Stimulated activated naive CD8-positive, alpha-beta T cell treated with anti-CD3 and anti-CD28 coated beads, Interleukin-15, Interleukin-2, amounts not matched to agents 100 U/mL and 50 U/mL, for 24 hours (primary cell): ENCODE measurements around the gene OR8G5.
"Not testable (repeated sequence)": the region's sequence is repeated elsewhere in the genome, so short reads cannot be mapped to it uniquely, and the experiment has no call there.

Source experiments
- ATAC-seq: fragments of 150-1000 bp; cut with Tn5 transposase; one replicate; pipeline ENCODE4 v1.10.0; 2021
- DNase-seq: peaks from one replicate; pipeline ENCODE4 v3.0.0; 2021

Gene OR8G5, protein sequence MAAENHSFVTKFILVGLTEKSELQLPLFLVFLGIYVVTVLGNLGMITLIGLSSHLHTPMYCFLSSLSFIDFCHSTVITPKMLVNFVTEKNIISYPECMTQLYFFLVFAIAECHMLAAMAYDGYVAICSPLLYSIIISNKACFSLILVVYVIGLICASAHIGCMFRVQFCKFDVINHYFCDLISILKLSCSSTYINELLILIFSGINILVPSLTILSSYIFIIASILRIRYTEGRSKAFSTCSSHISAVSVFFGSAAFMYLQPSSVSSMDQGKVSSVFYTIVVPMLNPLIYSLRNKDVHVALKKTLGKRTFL

GRCh38 chr11:124256076-124256475, at the start of gene OR8G5:
Gene OR8G5 (plus strand): TSS chr11:124256376. CDS start chr11:124264932, 8,556 bp downstream.
- no peak for ATAC-seq

GRCh38 chr11:124207102-124207792, 48.9 kb upstream of the OR8G5 start:
- ATAC-seq = no peak
- no peak for DNase-seq

More at GRCh38 chr11:124256076-124256475, at the start of gene OR8G5:
- DNase-seq = no peak

DNA sequence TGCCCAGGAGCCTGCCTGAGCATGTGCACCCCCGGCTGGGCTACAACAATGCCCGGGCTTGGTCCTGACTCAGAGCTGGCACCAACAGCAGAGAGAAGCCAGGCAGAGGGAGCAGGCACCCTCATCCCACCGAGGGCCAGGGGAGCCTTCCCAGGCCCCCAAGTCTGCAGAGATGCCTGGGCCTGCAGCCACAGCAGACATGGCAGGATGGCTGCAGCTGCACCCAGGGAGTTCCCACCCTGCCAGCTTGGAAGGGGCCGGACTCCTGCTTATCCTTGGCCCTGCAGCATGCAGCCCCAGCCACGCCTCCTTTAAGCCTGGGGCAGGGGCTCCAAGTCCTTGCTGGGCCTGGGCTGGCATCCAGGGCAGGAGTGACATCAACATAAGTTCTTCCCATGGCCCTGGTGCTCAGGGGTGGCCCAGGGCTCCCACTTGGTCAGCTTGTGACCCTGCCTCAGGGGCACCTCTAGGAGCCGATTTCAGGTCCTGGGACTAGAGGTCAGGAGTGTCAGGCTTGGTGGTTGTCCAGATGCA, 46.3 kb upstream of the OR8G5 start:
- no peak for DNase-seq
- no peak for ATAC-seq

GRCh38 chr11:124210421-124210820, 45.8 kb upstream of the OR8G5 start:
- ATAC-seq = no peak

DNA sequence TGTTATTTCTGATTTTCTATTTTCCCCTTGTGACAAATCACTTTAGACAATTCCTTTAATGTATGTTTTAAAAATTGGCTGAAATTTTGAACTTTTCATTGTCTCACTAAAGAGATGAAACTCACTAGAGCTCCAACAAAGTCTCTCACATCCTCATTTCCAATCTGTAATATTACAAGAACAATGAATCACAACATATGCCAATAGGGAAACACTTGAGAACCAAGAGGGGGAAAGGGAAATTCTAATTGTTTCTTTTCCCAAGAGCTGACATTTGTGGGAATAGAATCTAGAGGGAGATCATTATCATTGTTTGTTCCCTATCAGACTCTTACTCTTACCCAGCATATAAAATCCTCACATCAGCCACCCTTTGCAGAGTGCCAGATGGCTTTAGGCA, 44.9 kb upstream of the OR8G5 start:
- no peak for DNase-seq
- ATAC-seq = no peak

More at GRCh38 chr11:124210421-124210820, 45.8 kb upstream of the OR8G5 start:
- no peak for DNase-seq

GRCh38 chr11:124214027-124214426, 42.1 kb upstream of the OR8G5 start:
- DNase-seq (no peak), ATAC-seq (no peak)

DNA sequence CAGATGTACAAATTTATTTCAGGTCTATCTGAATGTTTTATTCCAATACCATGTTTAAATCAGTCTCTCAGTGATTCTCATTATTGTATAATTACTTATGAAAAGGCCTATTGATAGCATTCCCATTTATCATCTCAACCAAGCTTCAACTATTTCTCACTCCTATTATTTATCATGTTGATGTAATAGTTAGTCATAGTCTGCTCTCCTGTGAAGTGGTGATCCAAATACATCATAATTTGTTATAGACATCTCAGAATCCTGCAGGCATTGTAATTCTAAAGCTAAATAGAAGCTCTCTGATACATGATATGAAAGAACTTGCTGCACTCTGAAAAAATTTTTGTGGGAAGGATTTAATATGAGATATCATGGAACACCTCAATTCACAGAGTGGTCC, 37.0 kb upstream of the OR8G5 start:
- ATAC-seq (no peak), DNase-seq (no peak)

DNA sequence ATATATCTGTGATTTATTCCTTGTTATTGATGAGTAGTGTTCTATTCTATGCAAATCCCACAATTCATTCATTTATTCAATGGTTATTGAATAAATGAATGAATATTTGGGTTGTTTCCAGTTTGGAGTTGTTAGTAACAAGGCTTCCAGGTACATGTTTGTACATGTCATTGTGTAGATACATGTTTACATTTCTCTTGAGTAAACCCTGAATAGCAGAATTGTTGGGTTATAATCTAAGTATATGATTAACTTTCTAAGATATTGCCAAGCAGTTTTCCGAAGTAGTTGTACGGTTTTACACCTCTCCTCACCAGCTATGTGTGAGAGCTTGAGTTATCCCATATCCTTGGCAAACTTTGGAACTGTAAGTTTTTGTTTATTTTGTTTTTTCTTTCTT, 33.8 kb upstream of the OR8G5 start:
- DNase-seq = no peak
- no peak for ATAC-seq

DNA sequence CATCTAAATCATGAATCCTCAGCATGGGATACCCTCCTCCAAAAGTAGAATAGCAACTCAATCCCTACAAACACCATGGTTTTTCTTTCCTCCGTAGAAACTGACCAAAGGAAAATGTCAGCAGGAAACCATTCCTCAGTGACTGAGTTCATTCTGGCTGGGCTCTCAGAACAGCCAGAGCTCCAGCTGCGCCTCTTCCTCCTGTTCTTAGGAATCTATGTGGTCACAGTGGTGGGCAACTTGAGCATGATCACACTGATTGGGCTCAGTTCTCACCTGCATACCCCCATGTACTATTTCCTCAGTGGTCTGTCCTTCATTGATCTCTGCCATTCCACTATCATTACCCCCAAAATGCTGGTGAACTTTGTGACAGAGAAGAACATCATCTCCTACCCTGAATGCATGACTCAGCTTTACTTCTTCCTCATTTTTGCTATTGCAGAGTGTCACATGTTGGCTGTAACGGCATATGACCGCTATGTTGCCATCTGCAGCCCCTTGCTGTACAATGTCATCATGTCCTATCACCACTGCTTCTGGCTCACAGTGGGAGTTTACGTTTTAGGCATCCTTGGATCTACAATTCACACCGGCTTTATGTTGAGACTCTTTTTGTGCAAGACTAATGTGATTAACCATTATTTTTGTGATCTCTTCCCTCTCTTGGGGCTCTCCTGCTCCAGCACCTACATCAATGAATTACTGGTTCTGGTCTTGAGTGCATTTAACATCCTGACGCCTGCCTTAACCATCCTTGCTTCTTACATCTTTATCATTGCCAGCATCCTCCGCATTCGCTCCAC, 31.4 kb upstream of the OR8G5 start:
- not testable (repeated sequence) for DNase-seq, ATAC-seq

DNA sequence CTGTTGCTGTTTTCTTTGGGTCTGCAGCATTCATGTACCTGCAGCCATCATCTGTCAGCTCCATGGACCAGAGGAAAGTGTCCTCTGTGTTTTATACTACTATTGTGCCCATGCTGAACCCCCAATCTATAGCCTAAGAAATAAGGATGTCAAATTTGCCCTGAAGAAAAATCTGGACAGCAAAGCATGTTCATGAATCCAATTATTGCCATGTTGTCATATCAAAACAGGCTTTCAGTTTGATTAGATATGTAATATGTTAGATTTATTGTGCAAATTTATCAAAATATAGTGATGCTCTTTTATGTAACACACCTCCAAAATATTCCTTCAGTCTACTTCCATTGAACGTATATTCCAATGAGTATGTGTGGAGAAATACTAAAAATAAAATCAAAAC, 30.7 kb upstream of the OR8G5 start:
- ATAC-seq (no peak), DNase-seq (no peak)

DNA sequence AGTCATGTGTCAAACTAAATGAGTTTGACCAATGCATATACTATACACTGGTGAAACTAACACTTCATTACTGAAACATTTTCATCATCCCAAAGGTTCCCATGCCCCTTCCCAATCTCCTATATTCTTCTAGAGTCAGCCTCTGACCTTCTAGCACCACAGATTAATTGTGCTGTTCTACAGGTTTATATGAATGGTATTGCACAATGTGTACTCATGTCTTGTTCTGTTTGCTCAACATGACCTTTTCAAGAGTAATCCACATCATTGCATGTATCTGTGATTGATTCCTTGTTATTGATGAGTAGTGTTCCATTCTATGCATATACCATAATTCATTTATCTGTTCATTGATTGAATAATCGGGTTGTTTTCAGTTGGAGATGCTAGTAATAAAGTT, 22.8 kb upstream of the OR8G5 start:
- ATAC-seq = no peak
- no peak for DNase-seq

- no peak for DNase-seq
- no peak for ATAC-seq
Observed at GRCh38 chr11:124238512-124238911, 17.7 kb upstream of the OR8G5 start.

GRCh38 chr11:124240621-124241397, 15.4 kb upstream of the OR8G5 start, which contains the start of gene OR8G1:
Gene OR8G1 (plus strand): TSS chr11:124241095. CDS start chr11:124249676, 8,581 bp downstream.
- ATAC-seq = no peak
- no peak for DNase-seq

- DNase-seq, ATAC-seq: not testable (repeated sequence)
Observed at GRCh38 chr11:124249869-124250268, 6.3 kb upstream of the OR8G5 start.

GRCh38 chr11:124265041-124265440, 8.9 kb downstream of the OR8G5 start:
- DNase-seq = not testable (repeated sequence)

GRCh38 chr11:124270886-124271285, 14.7 kb downstream of the OR8G5 start:
- not testable (repeated sequence) for DNase-seq

More at GRCh38 chr11:124265041-124265440, 8.9 kb downstream of the OR8G5 start:
- ATAC-seq = not testable (repeated sequence)

GRCh38 chr11:124274000-124274399, 17.8 kb downstream of the OR8G5 start:
- ATAC-seq (no peak), DNase-seq (no peak)

More at GRCh38 chr11:124270886-124271285, 14.7 kb downstream of the OR8G5 start:
- not testable (repeated sequence) for ATAC-seq

DNA sequence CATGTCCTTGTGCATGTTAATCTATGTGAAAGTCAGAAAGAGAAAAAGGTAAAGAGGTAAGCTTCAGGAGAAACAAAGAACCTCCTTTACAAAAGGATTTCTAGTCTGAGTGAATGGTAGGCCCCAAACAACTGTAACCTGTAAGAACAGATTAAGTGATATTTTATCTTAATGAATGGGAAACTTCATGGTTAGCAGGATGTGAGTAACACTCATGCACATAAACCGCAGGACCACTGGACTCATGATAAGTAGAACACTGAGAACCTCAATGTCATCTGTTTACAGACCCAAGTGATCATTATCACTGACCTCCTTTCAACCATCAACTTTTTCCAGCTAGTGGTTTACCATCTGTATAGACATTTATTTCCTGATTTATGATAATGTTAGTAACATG, 19.9 kb downstream of the OR8G5 start:
- ATAC-seq = peak; percentile 75
- DNase-seq = no peak

- DNase-seq (no peak), ATAC-seq (no peak)
Observed at GRCh38 chr11:124277207-124277606, 21.0 kb downstream of the OR8G5 start.

GRCh38 chr11:124277804-124278203, 21.6 kb downstream of the OR8G5 start:
- DNase-seq = no peak
- no peak for ATAC-seq

GRCh38 chr11:124278261-124278660, 22.1 kb downstream of the OR8G5 start:
- DNase-seq = no peak

More at GRCh38 chr11:124278261-124278660, 22.1 kb downstream of the OR8G5 start:
- ATAC-seq = no peak
